Trophoblast cell (in vitro differentiated cells and primary cell): ENCODE data around the gene NFIC.
"Not testable (repeated sequence)": the region's sequence is repeated elsewhere in the genome, so short reads cannot be mapped to it uniquely, and the experiment has no call there.

Experiments used
- DNase-seq, 2 donors: peaks; one replicate each; pipeline ENCODE4 v3.0.0-alpha.2; 2016
- H2AFZ ChIP-seq: 2 replicates; pipeline ENCODE4 v1.6.1; 2013; ENCODE audit warnings: low read length, moderate library complexity, mild to moderate bottlenecking; ENCODE audit not compliant: insufficient read depth, poor library complexity
- H2AK5ac ChIP-seq: 2 replicates; pipeline ENCODE4 v1.6.1; 2013; ENCODE audit warnings: mild to moderate bottlenecking, low read length
- H2BK120ac ChIP-seq: 2 replicates; pipeline ENCODE4 v1.6.1; 2013; ENCODE audit warnings: low read length, mild to moderate bottlenecking, moderate library complexity; ENCODE audit not compliant: insufficient read depth, poor library complexity
- H2BK12ac ChIP-seq: 2 replicates; pipeline ENCODE4 v1.6.1; 2013; ENCODE audit warnings: mild to moderate bottlenecking, low read length, moderate library complexity
- H2BK5ac ChIP-seq: 2 replicates; pipeline ENCODE4 v1.6.1; 2013; ENCODE audit warnings: low read length, low read depth, moderate library complexity, mild to moderate bottlenecking; ENCODE audit not compliant: poor library complexity
- H3K14ac ChIP-seq: 2 replicates; pipeline ENCODE4 v1.6.1; 2013; ENCODE audit warnings: mild to moderate bottlenecking, low read length
- H3K18ac ChIP-seq: 2 replicates; pipeline ENCODE4 v1.6.1; 2013; ENCODE audit warnings: mild to moderate bottlenecking, low read length
- H3K23ac ChIP-seq: 2 replicates; pipeline ENCODE4 v1.6.1; 2013; ENCODE audit warnings: low read length
- H3K27ac ChIP-seq: 2 replicates; pipeline ENCODE4 v1.5.1; 2013; ENCODE audit warnings: low read depth, mild to moderate bottlenecking, inconsistent platforms, low read length, moderate library complexity
- H3K27me3 ChIP-seq: 2 replicates; pipeline ENCODE4 v1.6.1; 2013; ENCODE audit warnings: inconsistent platforms, mild to moderate bottlenecking, low read length, moderate library complexity; ENCODE audit not compliant: insufficient read depth
- H3K36me3 ChIP-seq, 2 experiments: 1 replicate in 1 of 2; 2 replicates in 1 of 2; pipeline ENCODE4 v1.6.1; 2013; ENCODE audit warnings: low read length in 2 of 2, mild to moderate bottlenecking in 2 of 2, moderate library complexity in 1 of 2; ENCODE audit not compliant: insufficient read depth in 2 of 2, control insufficient read depth in 1 of 2
- H3K4ac ChIP-seq: 2 replicates; pipeline ENCODE4 v1.6.1; 2013; ENCODE audit warnings: low read depth, mild to moderate bottlenecking, low read length, moderate library complexity
- H3K4me1 ChIP-seq, 2 experiments: 1 replicate in 1 of 2; 2 replicates in 1 of 2; pipeline ENCODE4 v1.6.1; 2013; ENCODE audit warnings: low read length in 2 of 2, mild to moderate bottlenecking in 2 of 2, moderate library complexity in 1 of 2; ENCODE audit not compliant: insufficient read depth in 2 of 2, control insufficient read depth in 1 of 2
- H3K4me2 ChIP-seq: 2 replicates; pipeline ENCODE4 v1.6.1; 2013; ENCODE audit warnings: inconsistent platforms, mild to moderate bottlenecking, low read length, moderate library complexity
- H3K4me3 ChIP-seq: 2 replicates; pipeline ENCODE4 v1.5.1; 2013; ENCODE audit warnings: mild to moderate bottlenecking, low read depth, low read length, inconsistent platforms
- H3K79me1 ChIP-seq: one replicate; pipeline ENCODE4 v1.6.1; 2013; ENCODE audit warnings: low read length
- H3K79me2 ChIP-seq: 2 replicates; pipeline ENCODE4 v1.6.1; 2013; ENCODE audit warnings: low read length, mild to moderate bottlenecking; ENCODE audit not compliant: control insufficient read depth, insufficient read depth, poor library complexity
- H3K9ac ChIP-seq: 2 replicates; pipeline ENCODE4 v1.6.1; 2013; ENCODE audit warnings: mild to moderate bottlenecking, low read length
- H3K9me3 ChIP-seq: 2 replicates; pipeline ENCODE4 v1.6.1; 2013; ENCODE audit warnings: low read depth, mild to moderate bottlenecking, control low read depth, inconsistent platforms, low read length; ENCODE audit not compliant: insufficient read depth
- H4K12ac ChIP-seq: 2 replicates; pipeline ENCODE4 v1.6.1; 2013; ENCODE audit warnings: low read depth, mild to moderate bottlenecking, low read length, moderate library complexity
- H4K8ac ChIP-seq: 2 replicates; pipeline ENCODE4 v1.6.1; 2013; ENCODE audit warnings: low read depth, mild to moderate bottlenecking, low read length, moderate library complexity
- H4K91ac ChIP-seq: one replicate; pipeline ENCODE4 v1.6.1; 2013; ENCODE audit warnings: low read depth, mild to moderate bottlenecking, low read length, moderate library complexity
- WGBS: extraction: QIAGEN DNeasy Blood & Tissue Kit; methylation state at CpG from one replicate; pipeline ENCODE4 v1.1.7; 2013; ENCODE audit warnings: missing lambda C conversion rate; ENCODE audit not compliant: insufficient read length, insufficient coverage; ENCODE audit errors: extremely low coverage; 5-methylcytosine and 5-hydroxymethylcytosine counted together

Gene NFIC

DNA sequence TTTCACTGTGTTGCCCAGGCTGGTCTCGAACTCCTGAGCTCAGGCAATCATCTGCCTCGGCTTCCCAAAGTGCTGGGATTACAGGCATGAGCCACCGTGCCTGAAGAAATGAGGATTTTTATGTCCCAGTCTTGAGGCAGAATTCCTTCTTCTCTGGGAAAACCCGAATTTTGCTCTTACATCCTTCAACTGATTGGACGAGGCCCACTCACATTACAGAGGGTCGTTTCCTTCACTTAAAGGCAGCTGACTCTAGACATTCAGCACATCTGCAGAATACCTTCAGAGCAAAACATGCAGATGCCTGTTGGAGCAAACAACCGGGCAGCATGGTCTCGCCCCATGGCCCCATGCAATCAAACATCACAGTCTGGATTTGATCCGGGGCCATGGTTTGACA lies 36.3 kb upstream of the NFIC start:
- Histone ChIP-seq H3K27ac (no peak overlapping the region), H4K12ac (no peak overlapping the region), H3K79me2 (no peaks in the 10 kb centered on the region), H3K9ac (no peak overlapping the region), H3K4me2 (no peak overlapping the region), H3K23ac (no peak overlapping the region), H3K9me3 (peaks cover 1% of the 10 kb centered on the region), H2AK5ac (no peak overlapping the region), H3K79me1 (no peaks in the 10 kb centered on the region), H3K14ac (no peak overlapping the region), H3K27me3 (no peaks in the 10 kb centered on the region), H3K36me3 (no peaks in the 10 kb centered on the region), H3K4me1 (no peaks in the 10 kb centered on the region), H2BK12ac (no peak overlapping the region), H3K4ac (no peak overlapping the region), H3K4me3 (no peak overlapping the region), H4K8ac (no peak overlapping the region), H2BK5ac (no peak overlapping the region), H2BK120ac (no peak overlapping the region), H3K18ac (no peak overlapping the region), H2AFZ (no peak overlapping the region), H4K91ac (no peak overlapping the region)
- DNase-seq = no peak
- no CpG with 5 or more reads among the region's 9 CpGs for WGBS

DNA sequence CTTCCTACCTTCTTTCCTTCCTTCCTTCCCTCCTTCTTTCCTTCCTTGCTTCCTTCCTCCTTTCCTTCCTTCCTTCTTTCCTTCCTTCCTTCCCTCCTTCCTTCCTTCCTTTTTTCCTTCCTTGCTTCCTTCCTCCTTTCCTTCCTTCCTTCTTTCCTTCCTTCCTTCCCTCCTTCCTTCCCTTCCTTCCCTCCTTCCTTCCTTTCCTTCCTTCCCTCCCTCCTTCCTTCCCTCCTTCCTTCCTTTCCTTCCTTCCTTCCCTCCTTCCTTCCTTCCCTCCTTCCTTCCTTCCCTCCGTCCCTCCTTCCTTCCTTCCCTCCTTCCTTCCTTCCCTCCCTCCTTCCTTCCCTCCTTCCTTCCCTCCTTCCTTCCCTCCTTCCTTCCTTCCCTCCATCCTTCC lies 34.2 kb upstream of the NFIC start:
- not testable (repeated sequence) for H2BK5ac ChIP-seq, H2AFZ ChIP-seq, H3K4me1 ChIP-seq, H3K79me2 ChIP-seq, H3K18ac ChIP-seq, H3K4ac ChIP-seq, H3K27ac ChIP-seq, H4K8ac ChIP-seq, H3K9me3 ChIP-seq, H3K4me3 ChIP-seq, H3K4me2 ChIP-seq, H4K91ac ChIP-seq, DNase-seq, H3K14ac ChIP-seq, H2BK12ac ChIP-seq, H3K9ac ChIP-seq, H2BK120ac ChIP-seq, H3K23ac ChIP-seq, H4K12ac ChIP-seq, H3K36me3 ChIP-seq, H2AK5ac ChIP-seq, H3K27me3 ChIP-seq, H3K79me1 ChIP-seq
- WGBS = no CpG with 5 or more reads among the region's 1 CpG

DNA sequence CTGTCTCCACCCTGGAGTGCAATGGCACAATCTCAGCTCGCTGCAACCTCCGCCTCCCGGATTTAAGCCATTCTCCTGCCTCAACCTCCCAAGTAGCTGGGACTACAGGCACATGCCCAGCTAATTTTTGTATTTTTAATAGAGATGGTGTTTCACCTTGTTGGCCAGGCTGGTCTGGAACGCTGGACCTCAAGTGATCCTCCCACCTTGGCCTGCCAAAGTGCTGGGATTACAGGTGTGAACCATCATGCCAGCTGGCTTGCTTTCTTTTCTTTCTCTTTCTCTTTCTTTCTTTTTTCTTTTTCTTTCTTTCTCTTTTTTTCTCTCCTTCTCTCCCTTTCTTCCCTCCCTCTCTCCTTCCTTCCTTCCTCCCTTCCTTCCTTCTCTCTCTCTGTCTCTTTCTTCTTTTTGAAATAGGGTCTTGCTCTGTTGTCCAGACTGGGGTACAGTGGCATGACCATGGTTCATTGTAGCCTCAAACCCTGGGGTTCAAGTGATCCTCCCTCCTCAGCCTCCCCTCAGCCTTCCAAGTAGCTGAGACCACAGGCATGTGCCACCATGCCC lies 33.3 kb upstream of the NFIC start:
- Histone ChIP-seq H3K18ac (no peak overlapping the region), H4K91ac (no peak overlapping the region), H2BK120ac (no peak overlapping the region), H2BK12ac (no peak overlapping the region), H3K79me1 (no peaks in the 10 kb centered on the region), H2AK5ac (no peak overlapping the region), H3K79me2 (no peaks in the 10 kb centered on the region), H4K12ac (no peak overlapping the region), H3K36me3 (no peaks in the 10 kb centered on the region), H3K23ac (no peak overlapping the region), H3K4me2 (no peak overlapping the region), H3K9me3 (peaks cover 4% of the 10 kb centered on the region), H3K9ac (no peak overlapping the region), H3K14ac (no peak overlapping the region), H4K8ac (no peak overlapping the region), H2AFZ (no peak overlapping the region), H3K27me3 (no peaks in the 10 kb centered on the region), H2BK5ac (no peak overlapping the region), H3K4ac (no peak overlapping the region), H3K4me3 (no peak overlapping the region), H3K4me1 (no peaks in the 10 kb centered on the region), H3K27ac (no peak overlapping the region)
- no peak for DNase-seq
- WGBS = no CpG with 5 or more reads among the region's 4 CpGs

DNA sequence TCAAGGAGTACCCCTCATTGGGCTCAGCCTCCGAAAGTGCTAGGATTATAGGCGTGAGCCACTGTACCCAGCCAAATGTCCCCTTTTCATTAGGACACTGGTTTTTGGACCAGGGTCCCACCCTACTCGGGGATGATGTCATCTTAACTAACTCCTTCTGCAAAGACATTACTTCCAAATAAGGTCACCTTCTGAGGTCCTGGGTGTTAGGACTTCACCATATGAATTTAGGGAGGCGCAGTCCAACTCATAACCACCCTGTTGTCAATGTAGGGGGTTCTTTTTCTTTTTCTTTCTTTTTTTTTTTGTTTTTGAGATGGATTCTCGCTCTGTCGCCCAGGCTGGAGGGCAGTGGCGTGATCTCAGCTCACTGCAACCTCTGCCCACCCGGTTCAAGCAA lies 32.7 kb upstream of the NFIC start:
- Histone ChIP-seq H3K79me2 (no peaks in the 10 kb centered on the region), H3K79me1 (no peaks in the 10 kb centered on the region), H4K8ac (no peak overlapping the region), H3K14ac (no peak overlapping the region), H2AFZ (no peak overlapping the region), H3K27ac (no peak overlapping the region), H3K4me3 (no peak overlapping the region), H3K9me3 (peaks cover 4% of the 10 kb centered on the region), H2BK120ac (no peak overlapping the region), H3K4me1 (no peaks in the 10 kb centered on the region), H2BK12ac (no peak overlapping the region), H4K12ac (no peak overlapping the region), H2AK5ac (no peak overlapping the region), H3K9ac (no peak overlapping the region), H4K91ac (no peak overlapping the region), H3K4ac (no peak overlapping the region), H3K27me3 (no peaks in the 10 kb centered on the region), H3K4me2 (no peak overlapping the region), H2BK5ac (no peak overlapping the region), H3K23ac (no peak overlapping the region), H3K18ac (no peak overlapping the region), H3K36me3 (no peaks in the 10 kb centered on the region)
- no peak for DNase-seq
- WGBS = no CpG with 5 or more reads among the region's 8 CpGs
